Ascending aorta (tissue), 2 donors: Measurements from ENCODE around the gene MEGF11. TPM values are rescaled to one million over a fixed set of nuclear protein-coding genes. Genes with fewer than 3 reads are reported as not detected.

Source experiments
- DNase-seq, 2 donors: peaks; one replicate each; pipeline ENCODE4 v3.0.0-alpha.2; 2019; ENCODE audit warnings: low spot score in 2 of 2
- H3K27ac ChIP-seq, 2 donors: fragments of 200-600 bp; sonication (generic); one replicate each; pipeline ENCODE4 v1.5.1; 2016 to 2017; ENCODE audit warnings: mild to moderate bottlenecking in 1 of 2
- H3K27me3 ChIP-seq: fragments of 200-600 bp; sonication (generic); one replicate; pipeline ENCODE4 v1.5.1; 2017
- H3K36me3 ChIP-seq, 2 donors: fragments of 200-600 bp; sonication (generic); one replicate each; pipeline ENCODE4 v1.5.1; 2016
- H3K4me1 ChIP-seq, 2 donors: fragments of 200-600 bp; sonication (generic); one replicate each; pipeline ENCODE4 v1.5.1; 2016 to 2017; ENCODE audit warnings: mild to moderate bottlenecking in 1 of 2
- H3K4me3 ChIP-seq, 2 donors: fragments of 200-600 bp; sonication (generic); one replicate each; pipeline ENCODE4 v1.5.1; 2016 to 2017; ENCODE audit warnings: mild to moderate bottlenecking in 1 of 2
- H3K9me3 ChIP-seq, 2 donors: fragments of 200-600 bp; sonication (generic); one replicate each; pipeline ENCODE4 v1.5.1; 2016
- intact Hi-C: fragments of 100-400 bp; cut with DNase I; formaldehyde crosslinking; loops from one replicate; pipeline ENCODE4 v1.15.1; 2023
- total RNA-seq: library from RNA; depleted of rRNA; stranded (reverse); fragments of >200 nt; gene quantifications from one replicate; pipeline ENCODE4 v1.1.0, GENCODE V29; 2016
- TF ChIP-seq, protein P1 (sequence below), 3 experiments: fragments of 200-600 bp in 2 of 3; fragments of 450-650 bp in 1 of 3; sonication (generic) in 2 of 3; IDR thresholded peaks; one replicate each; pipeline ENCODE4 v1.5.1; 2016 to 2019; ENCODE audit warnings: antibody characterized with exemption in 3 of 3, mild to moderate bottlenecking in 1 of 3, moderate library complexity in 1 of 3

MEGF11 gene
- total RNA-seq, 1 donor from 2014 or later, result not detected

DNA sequence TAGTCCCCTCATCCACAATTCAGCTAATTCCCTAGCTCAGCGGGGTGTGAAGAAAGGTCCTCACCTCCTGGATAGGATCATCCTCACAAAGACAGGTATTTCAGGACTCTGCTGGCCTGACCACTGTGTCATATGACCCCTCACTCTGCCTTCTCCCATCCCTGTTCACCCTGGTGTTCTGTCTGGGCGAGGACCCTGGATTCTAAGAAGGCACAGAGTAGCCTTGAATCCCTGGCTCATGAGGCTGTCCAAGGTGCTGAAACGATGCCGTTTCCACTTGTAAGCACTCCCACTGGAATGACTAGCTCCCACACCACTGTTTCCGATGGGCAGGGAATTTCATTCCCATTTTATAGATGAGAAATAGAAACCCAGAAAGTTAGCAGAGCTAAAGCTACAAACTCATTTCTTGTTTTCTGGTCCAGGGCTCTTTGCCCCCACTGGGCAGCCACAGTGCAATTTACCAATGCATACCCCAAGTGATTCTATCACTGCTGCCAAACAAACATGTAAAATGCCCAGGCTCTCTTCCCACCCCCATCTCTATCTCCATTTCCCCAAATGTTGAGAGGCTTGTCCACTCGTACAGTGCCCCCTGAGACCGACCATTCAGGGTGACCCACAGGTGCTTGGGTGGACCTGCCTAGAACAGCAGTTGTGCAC is 301.0 kb downstream of the MEGF11 start:
- Histone ChIP-seq H3K27ac (no peak overlapping the region), H3K36me3 (no peaks in the 10 kb centered on the region), H3K4me3 (no peak overlapping the region), H3K4me1 (no peaks in the 10 kb centered on the region), H3K9me3 (no peaks in the 10 kb centered on the region), H3K27me3 (no peaks in the 10 kb centered on the region)
- DNase-seq, result no peak
- TF ChIP-seq, protein P1, sequence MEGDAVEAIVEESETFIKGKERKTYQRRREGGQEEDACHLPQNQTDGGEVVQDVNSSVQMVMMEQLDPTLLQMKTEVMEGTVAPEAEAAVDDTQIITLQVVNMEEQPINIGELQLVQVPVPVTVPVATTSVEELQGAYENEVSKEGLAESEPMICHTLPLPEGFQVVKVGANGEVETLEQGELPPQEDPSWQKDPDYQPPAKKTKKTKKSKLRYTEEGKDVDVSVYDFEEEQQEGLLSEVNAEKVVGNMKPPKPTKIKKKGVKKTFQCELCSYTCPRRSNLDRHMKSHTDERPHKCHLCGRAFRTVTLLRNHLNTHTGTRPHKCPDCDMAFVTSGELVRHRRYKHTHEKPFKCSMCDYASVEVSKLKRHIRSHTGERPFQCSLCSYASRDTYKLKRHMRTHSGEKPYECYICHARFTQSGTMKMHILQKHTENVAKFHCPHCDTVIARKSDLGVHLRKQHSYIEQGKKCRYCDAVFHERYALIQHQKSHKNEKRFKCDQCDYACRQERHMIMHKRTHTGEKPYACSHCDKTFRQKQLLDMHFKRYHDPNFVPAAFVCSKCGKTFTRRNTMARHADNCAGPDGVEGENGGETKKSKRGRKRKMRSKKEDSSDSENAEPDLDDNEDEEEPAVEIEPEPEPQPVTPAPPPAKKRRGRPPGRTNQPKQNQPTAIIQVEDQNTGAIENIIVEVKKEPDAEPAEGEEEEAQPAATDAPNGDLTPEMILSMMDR (IDR thresholded peaks at IDR 0.05), result no peak
- intact Hi-C loops, result no loop called here

- Histone ChIP-seq H3K36me3 (no peaks in the 10 kb centered on the region), H3K4me3 (no peak overlapping the region), H3K9me3 (no peaks in the 10 kb centered on the region), H3K4me1 (no peaks in the 10 kb centered on the region), H3K27ac (no peak overlapping the region), H3K27me3 (no peaks in the 10 kb centered on the region)
- TF ChIP-seq, protein P1 (IDR thresholded peaks at IDR 0.05), result no peak
- DNase-seq, result no peak
- intact Hi-C loops, result no loop called here
These were observed 302.5 kb downstream of the MEGF11 start for GRCh38 chr15:65951007-65951406.

- Histone ChIP-seq H3K27ac (no peak overlapping the region), H3K4me3 (no peak overlapping the region), H3K9me3 (no peaks in the 10 kb centered on the region), H3K36me3 (no peaks in the 10 kb centered on the region), H3K27me3 (no peaks in the 10 kb centered on the region), H3K4me1 (no peaks in the 10 kb centered on the region)
- intact Hi-C loops, result no loop called here
- TF ChIP-seq, protein P1 (IDR thresholded peaks at IDR 0.05), result no peak
- no peak for DNase-seq
These were observed 304.1 kb downstream of the MEGF11 start for GRCh38 chr15:65949491-65949890.

GRCh38 chr15:65949011-65949410 is 304.5 kb downstream of the MEGF11 start:
- TF ChIP-seq, protein P1 (IDR thresholded peaks at IDR 0.05), result no peak
- Histone ChIP-seq H3K36me3 (no peaks in the 10 kb centered on the region), H3K27me3 (no peaks in the 10 kb centered on the region), H3K27ac (no peak overlapping the region), H3K4me1 (no peaks in the 10 kb centered on the region), H3K4me3 (no peak overlapping the region), H3K9me3 (no peaks in the 10 kb centered on the region)
- intact Hi-C loops, result no loop called here
- no peak for DNase-seq

DNA sequence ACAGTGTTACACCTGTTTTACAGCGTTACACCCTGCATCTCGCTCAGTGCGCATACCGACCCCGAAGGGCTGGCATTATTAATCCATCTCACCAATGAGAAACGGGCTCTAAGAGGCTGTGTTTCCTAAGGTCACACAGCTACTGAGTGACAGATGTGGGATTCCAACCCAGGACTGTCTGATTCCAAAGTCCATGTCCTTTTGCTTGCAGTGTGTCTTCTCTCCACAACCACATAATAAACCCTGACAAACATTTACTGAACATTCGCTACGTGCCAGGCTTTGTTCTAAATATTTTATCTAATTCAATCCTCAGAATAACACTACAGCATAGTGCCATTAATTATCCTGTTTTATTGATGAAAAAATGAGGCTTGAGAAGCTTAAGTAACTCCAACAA is 305.2 kb downstream of the MEGF11 start:
- Histone ChIP-seq H3K4me3 (no peak overlapping the region), H3K27me3 (no peaks in the 10 kb centered on the region), H3K27ac (no peak overlapping the region), H3K4me1 (no peaks in the 10 kb centered on the region), H3K9me3 (no peaks in the 10 kb centered on the region), H3K36me3 (no peaks in the 10 kb centered on the region)
- TF ChIP-seq, protein P1 (IDR thresholded peaks at IDR 0.05), result no peak
- intact Hi-C loops, result no loop called here
- no peak for DNase-seq

GRCh38 chr15:65947041-65947440 is 306.5 kb downstream of the MEGF11 start:
- Histone ChIP-seq H3K27ac (no peak overlapping the region), H3K27me3 (no peaks in the 10 kb centered on the region), H3K4me1 (no peaks in the 10 kb centered on the region), H3K4me3 (no peak overlapping the region), H3K36me3 (no peaks in the 10 kb centered on the region), H3K9me3 (no peaks in the 10 kb centered on the region)
- no peak for DNase-seq
- intact Hi-C loops, result no loop called here
- TF ChIP-seq, protein P1 (IDR thresholded peaks at IDR 0.05), result no peak
